Duodenal mucosa (tissue), 2 donors: Measurements from ENCODE around the gene ZSCAN5C.
"Not testable (repeated sequence)": the region's sequence is repeated elsewhere in the genome, so short reads cannot be mapped to it uniquely, and the experiment has no call there.

Source experiments
- H3K27ac ChIP-seq: one replicate; pipeline ENCODE4 v1.7.0; 2013; ENCODE audit warnings: low read depth, low read length
- H3K27me3 ChIP-seq, 2 donors: one replicate each; pipeline ENCODE4 v1.7.0; 2013; ENCODE audit warnings: low read length in 2 of 2, control low read depth in 1 of 2; ENCODE audit not compliant: insufficient read depth in 2 of 2, control insufficient read depth in 1 of 2
- H3K36me3 ChIP-seq, 2 donors: one replicate each; pipeline ENCODE4 v1.7.0; 2013; ENCODE audit warnings: low read length in 2 of 2, control low read depth in 1 of 2; ENCODE audit not compliant: insufficient read depth in 2 of 2, control insufficient read depth in 1 of 2
- H3K4me1 ChIP-seq, 2 donors: one replicate each; pipeline ENCODE4 v1.7.0; 2013; ENCODE audit warnings: low read length in 2 of 2, control low read depth in 1 of 2; ENCODE audit not compliant: insufficient read depth in 2 of 2, control insufficient read depth in 1 of 2
- H3K4me3 ChIP-seq, 2 donors: one replicate each; pipeline ENCODE4 v1.7.0; 2013; ENCODE audit warnings: low read length in 2 of 2, low read depth in 1 of 2
- H3K9ac ChIP-seq, 2 donors: one replicate each; pipeline ENCODE4 v1.7.0; 2013; ENCODE audit warnings: low read length in 2 of 2, low read depth in 1 of 2
- H3K9me3 ChIP-seq, 2 donors: one replicate each; pipeline ENCODE4 v1.7.0; 2013; ENCODE audit warnings: low read length in 2 of 2, control low read depth in 1 of 2; ENCODE audit not compliant: control insufficient read depth in 1 of 2

ZSCAN5C gene

GRCh38 chr19:56189785-56190184 lies 12.3 kb upstream of the ZSCAN5C start:
- Histone ChIP-seq H3K27ac (no peak overlapping the region), H3K4me1 (no peaks in the 10 kb centered on the region), H3K4me3 (no peak overlapping the region), H3K9ac (no peak overlapping the region), H3K36me3 (no peaks in the 10 kb centered on the region), H3K9me3 (no peaks in the 10 kb centered on the region), H3K27me3 (no peaks in the 10 kb centered on the region)

DNA sequence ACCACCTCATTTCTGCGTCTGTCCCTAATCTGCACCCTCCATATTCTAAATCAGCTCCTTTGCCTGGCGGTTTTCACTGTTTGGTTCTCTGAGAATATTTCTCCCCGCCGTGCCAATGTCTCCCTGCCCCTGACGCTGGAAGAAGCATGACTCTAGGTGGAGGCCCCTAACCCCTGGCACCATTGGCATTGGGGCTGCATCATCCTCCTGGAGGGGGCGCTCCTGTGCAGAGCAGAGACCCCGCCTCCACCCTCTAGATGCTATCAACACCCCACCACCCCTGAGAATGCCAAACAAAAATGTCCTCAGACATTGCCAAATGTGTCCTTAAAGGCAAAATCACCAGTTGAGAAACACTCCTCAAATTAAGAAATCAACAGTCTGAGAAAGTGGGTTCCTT lies 11.0 kb upstream of the ZSCAN5C start:
- Histone ChIP-seq H3K4me1 (no peaks in the 10 kb centered on the region), H3K36me3 (no peaks in the 10 kb centered on the region), H3K27ac (no peak overlapping the region), H3K9ac (no peak overlapping the region), H3K9me3 (no peaks in the 10 kb centered on the region), H3K4me3 (no peak overlapping the region), H3K27me3 (no peaks in the 10 kb centered on the region)

DNA sequence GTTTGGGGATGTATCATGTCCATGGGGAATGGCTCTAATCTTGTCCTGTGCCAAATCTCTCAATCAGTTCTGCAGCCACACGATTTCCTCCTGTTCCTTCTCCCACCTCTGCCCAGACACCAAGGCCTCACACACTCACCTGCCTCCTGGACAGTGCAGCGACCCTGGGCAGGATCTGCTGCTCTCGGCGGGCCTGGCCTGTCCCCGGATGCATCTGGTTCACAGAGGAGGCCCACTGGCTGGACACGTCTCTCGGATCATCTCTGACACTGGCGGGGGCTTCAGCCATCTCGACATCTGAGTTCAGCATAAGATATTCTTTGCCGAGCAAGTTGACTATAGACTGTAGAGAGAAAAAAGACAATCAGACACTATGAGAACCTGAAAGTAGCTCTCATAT lies 10.4 kb upstream of the ZSCAN5C start:
- Histone ChIP-seq H3K9me3 (no peaks in the 10 kb centered on the region), H3K27me3 (no peaks in the 10 kb centered on the region), H3K36me3 (no peaks in the 10 kb centered on the region), H3K9ac (no peak overlapping the region), H3K4me3 (no peak overlapping the region), H3K4me1 (no peaks in the 10 kb centered on the region), H3K27ac (no peak overlapping the region)

DNA sequence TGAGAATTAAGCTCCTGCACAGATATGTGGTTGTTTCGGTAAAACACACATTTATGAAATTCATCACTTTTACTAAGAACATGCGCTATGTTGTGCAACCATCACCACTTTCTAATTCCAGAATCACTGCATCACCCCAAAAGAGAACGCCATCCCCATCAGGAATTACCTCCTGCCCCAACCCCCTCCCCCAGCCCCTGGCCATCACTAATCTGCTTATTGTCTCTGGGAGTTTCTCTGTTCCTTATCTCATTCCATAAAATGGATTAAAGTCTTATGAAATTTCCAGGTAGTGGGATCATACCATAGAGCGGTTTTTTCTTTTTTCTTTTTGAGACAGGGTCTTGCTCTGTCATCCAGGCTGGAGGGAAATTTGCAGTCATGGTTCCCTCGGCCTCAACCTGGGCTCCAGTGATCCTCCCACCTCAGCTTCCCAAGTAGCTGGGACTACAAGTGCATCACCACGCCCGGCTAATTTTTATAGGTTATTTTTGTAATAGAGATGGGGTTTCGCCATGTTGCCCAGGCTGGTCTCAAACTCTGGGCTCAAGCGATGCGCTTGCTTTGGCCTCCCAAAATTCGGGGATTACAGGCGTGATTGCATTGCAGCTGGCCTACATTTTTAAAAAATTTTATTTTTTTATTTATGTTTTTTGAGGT lies 8.0 kb upstream of the ZSCAN5C start:
- H3K4me3 ChIP-seq: no peak overlapping the region
- no peaks in the 10 kb centered on the region for H3K27me3 ChIP-seq
- H3K9ac ChIP-seq: no peak overlapping the region
- no peak overlapping the region for H3K27ac ChIP-seq
- H3K4me1 ChIP-seq: no peaks in the 10 kb centered on the region
- H3K36me3 ChIP-seq: no peaks in the 10 kb centered on the region
- H3K9me3 ChIP-seq: no peaks in the 10 kb centered on the region

DNA sequence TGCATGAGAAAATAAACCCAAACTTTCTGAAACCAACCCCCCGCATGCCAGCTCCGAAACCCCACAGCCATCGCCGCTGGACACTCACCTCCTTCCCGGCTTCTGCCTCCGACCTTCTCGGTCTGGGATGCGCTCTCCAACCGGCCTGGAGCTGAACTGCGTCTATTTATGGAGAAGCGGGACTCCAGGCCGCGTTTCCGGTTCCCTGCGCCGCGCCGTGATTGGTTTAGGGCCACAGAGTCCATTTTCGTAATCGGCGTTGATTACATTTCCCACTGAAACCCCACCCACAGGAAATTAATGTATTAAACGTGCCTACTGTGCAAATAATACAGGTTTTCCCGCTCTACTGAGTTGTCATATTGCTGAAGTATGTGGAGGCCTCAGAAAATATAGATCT lies 4.4 kb upstream of the ZSCAN5C start, which contains the start of gene ZSCAN5B:
ZSCAN5B (minus strand) TSS at position 138 of the 400 bp plus-strand sequence. CDS start 4,731 bp downstream, outside the sequence.
- not testable (repeated sequence) for H3K27ac ChIP-seq, H3K4me3 ChIP-seq, H3K9me3 ChIP-seq, H3K4me1 ChIP-seq, H3K36me3 ChIP-seq, H3K9ac ChIP-seq, H3K27me3 ChIP-seq

- no peaks in the 10 kb centered on the region for H3K9me3 ChIP-seq
- no peak overlapping the region for H3K4me3 ChIP-seq
- H3K27ac ChIP-seq: no peak overlapping the region
- H3K4me1 ChIP-seq: no peaks in the 10 kb centered on the region
- H3K36me3 ChIP-seq: no peaks in the 10 kb centered on the region
- no peak overlapping the region for H3K9ac ChIP-seq
- no peaks in the 10 kb centered on the region for H3K27me3 ChIP-seq
These were observed 2.4 kb upstream of the ZSCAN5C start for GRCh38 chr19:56199687-56200086.

GRCh38 chr19:56207581-56207980 lies 5.5 kb downstream of the ZSCAN5C start:
- not testable (repeated sequence) for H3K9me3 ChIP-seq, H3K9ac ChIP-seq, H3K27ac ChIP-seq, H3K4me1 ChIP-seq, H3K27me3 ChIP-seq, H3K36me3 ChIP-seq, H3K4me3 ChIP-seq

- Histone ChIP-seq H3K36me3 (no peaks in the 10 kb centered on the region), H3K4me3 (no peak overlapping the region), H3K9ac (no peak overlapping the region), H3K9me3 (no peaks in the 10 kb centered on the region), H3K27ac (no peak overlapping the region), H3K27me3 (no peaks in the 10 kb centered on the region), H3K4me1 (no peaks in the 10 kb centered on the region)
These were observed 7.0 kb downstream of the ZSCAN5C start for GRCh38 chr19:56209091-56209490.

- not testable (repeated sequence) for H3K27ac ChIP-seq
These were observed 8.0 kb downstream of the ZSCAN5C start for GRCh38 chr19:56210036-56210435.

DNA sequence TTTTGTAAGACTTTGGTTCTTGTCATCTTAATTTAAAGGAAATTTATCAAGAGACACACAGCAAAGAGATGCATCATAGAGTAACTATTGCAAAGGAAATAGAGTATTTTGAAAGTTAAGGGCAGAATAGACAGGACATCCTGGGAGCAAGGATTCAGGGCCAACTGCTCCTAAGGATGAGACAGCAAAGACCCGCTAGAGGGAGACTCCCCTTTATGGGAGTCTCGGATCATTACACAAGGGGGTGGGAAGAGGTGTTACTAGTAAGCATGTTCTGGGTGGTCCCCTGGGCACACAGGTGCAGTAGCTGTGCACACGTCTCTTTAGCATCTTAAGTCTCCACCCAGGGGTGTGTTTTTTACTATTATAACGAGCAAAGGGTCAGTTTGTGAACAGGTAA lies 9.6 kb downstream of the ZSCAN5C start:
- H3K9me3 ChIP-seq: no peaks in the 10 kb centered on the region
- no peaks in the 10 kb centered on the region for H3K36me3 ChIP-seq
- H3K9ac ChIP-seq: no peak overlapping the region
- no peaks in the 10 kb centered on the region for H3K4me1 ChIP-seq
- H3K27ac ChIP-seq: no peak overlapping the region
- H3K27me3 ChIP-seq: no peaks in the 10 kb centered on the region
- no peak overlapping the region for H3K4me3 ChIP-seq

More at GRCh38 chr19:56210036-56210435, 8.0 kb downstream of the ZSCAN5C start:
- not testable (repeated sequence) for H3K27me3 ChIP-seq, H3K36me3 ChIP-seq, H3K4me3 ChIP-seq, H3K4me1 ChIP-seq, H3K9ac ChIP-seq, H3K9me3 ChIP-seq
